Activated naive CD8-positive, alpha-beta T cell treated with anti-CD3 and anti-CD28 coated beads for 36 hours (primary cell): Measurements from ENCODE around the gene TYMS. TPM values are rescaled to one million over a fixed set of nuclear protein-coding genes. Genes with fewer than 3 reads are reported as not detected.
A peak's percentile ranks its signal among the peaks of the same experiment; 100 is the strongest.

ENCODE experiments used
- DNase-seq: peaks from one replicate; pipeline ENCODE4 v3.0.0; 2021
- H3K27ac Mint-ChIP-seq: one replicate; pipeline ENCODE4 v1.8.0; 2022; ENCODE audit warnings: mild to moderate bottlenecking, moderate library complexity, mixed read lengths
- H3K27me3 Mint-ChIP-seq: one replicate; pipeline ENCODE4 v1.8.0; 2022; ENCODE audit warnings: mild to moderate bottlenecking, mixed read lengths
- H3K36me3 Mint-ChIP-seq: one replicate; pipeline ENCODE4 v1.8.0; 2021; ENCODE audit warnings: mild to moderate bottlenecking, mixed read lengths
- H3K4me1 Mint-ChIP-seq: one replicate; pipeline ENCODE4 v1.8.0; 2021; ENCODE audit warnings: mixed read lengths
- H3K4me3 Mint-ChIP-seq: one replicate; pipeline ENCODE4 v1.8.0; 2022; ENCODE audit warnings: mild to moderate bottlenecking, moderate library complexity, mixed read lengths
- H3K9me3 Mint-ChIP-seq: one replicate; pipeline ENCODE4 v1.8.0; 2022; ENCODE audit warnings: mixed read lengths
- total RNA-seq, 2 experiments: library from RNA; stranded (reverse); gene quantifications; one replicate each; pipeline ENCODE4 v1.2.3, GENCODE V29; 2021

The TYMS gene
- total RNA-seq, 2 experiments from 2014 or later: 364 to 369 TPM

DNA sequence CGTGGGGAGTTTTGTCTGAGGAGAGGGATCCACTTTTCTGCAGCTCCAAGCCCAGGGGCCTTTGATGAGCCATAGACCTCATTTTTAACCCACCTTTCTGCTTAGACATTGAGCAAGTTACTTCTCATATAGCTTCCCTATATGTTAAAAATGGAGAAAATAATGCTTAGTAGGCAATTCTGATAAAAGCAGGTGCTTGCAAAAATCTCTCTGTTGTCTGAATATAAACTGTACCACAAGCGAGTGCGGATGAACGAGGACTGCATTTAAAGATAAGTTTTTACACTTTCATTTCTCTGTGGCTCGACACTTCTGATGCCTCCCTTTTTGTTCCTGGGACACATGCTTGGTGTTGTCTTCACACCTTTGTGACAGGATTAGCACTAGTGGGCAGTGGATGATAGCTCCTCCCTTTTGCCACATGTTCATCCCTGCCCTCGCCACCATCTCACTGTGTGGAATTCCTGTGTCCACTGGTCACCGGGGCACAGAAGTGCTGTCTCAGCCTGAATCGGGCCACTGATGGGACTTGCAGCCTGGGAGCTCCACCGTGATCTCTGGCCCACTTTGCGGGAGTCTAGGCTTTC, 1.6 kb downstream of the TYMS start:
- H3K4me3 Mint-ChIP-seq: peak overlapping the region; percentile 93
- no peak for DNase-seq
- H3K36me3 Mint-ChIP-seq: peaks cover 48% of the 10 kb centered on the region
- H3K4me1 Mint-ChIP-seq: peaks cover 19% of the 10 kb centered on the region
- peak overlapping the region; percentile 93 for H3K27ac Mint-ChIP-seq
- peaks cover 49% of the 10 kb centered on the region for H3K27me3 Mint-ChIP-seq
- peaks cover 10% of the 10 kb centered on the region for H3K9me3 Mint-ChIP-seq

DNA sequence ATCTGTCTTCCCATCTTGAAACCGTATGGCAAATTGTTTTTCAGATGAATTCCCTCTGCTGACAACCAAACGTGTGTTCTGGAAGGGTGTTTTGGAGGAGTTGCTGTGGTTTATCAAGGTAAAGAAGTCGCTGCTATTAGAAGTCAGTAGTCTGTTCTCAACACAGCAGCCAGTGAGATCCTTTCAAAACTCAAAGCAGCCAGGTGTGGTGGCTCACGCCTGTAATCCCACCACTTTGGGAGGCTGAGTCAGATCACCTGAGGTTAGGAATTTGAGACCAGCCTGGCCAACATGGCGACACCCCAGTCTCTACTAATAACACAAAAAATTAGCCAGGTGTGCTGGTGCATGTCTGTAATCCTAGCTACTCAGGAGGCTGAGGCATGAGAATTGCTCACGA, 2.1 kb downstream of the TYMS start:
- no peak for DNase-seq
- Mint-ChIP-seq H3K27me3 (peaks cover 44% of the 10 kb centered on the region), H3K4me1 (peaks cover 19% of the 10 kb centered on the region), H3K36me3 (peaks cover 49% of the 10 kb centered on the region), H3K9me3 (peaks cover 10% of the 10 kb centered on the region), H3K27ac (peak overlapping the region; percentile 29), H3K4me3 (peak overlapping the region; percentile 93)

DNA sequence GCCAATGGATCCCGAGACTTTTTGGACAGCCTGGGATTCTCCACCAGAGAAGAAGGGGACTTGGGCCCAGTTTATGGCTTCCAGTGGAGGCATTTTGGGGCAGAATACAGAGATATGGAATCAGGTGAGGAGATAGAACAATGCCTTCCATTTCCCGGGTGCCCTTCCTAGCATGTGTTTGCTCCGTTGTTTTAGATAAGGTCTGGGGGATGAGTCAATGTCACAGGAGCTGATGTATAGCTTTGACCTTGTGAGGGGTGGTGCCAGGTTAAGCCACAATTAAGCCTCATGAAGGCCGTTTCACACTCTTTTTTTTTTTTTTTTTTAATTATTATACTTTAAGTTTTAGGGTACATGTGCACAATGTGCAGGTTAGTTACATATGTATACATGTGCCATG, 4.7 kb downstream of the TYMS start:
- H3K27me3 Mint-ChIP-seq: peaks cover 20% of the 10 kb centered on the region

DNA sequence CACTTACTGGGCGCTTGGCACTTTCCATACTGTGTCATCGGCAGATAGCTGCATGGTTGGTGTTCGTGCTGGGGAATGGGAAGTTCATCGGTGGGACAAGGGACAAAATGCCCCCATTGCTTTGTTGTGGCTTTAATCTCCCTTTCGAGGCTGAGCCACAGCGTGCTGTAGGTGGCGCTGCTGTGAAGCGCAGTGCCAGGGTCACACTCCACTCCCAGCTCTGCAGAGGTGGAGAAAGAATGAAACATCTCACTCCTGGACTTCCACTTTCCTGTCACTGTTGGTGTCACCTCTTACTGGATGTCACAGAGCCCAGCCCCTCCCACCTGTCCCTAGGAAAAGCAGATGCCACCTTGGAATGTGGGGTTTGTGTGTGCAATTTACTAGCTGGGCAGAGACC, 8.7 kb downstream of the TYMS start:
- peaks cover 64% of the 10 kb centered on the region for H3K36me3 Mint-ChIP-seq
- H3K27ac Mint-ChIP-seq: no peak overlapping the region
- H3K4me1 Mint-ChIP-seq: no peaks in the 10 kb centered on the region
- no peak overlapping the region for H3K4me3 Mint-ChIP-seq
- H3K9me3 Mint-ChIP-seq: peaks cover 16% of the 10 kb centered on the region
- no peaks in the 10 kb centered on the region for H3K27me3 Mint-ChIP-seq
- no peak for DNase-seq

More for the DNA sequence above, 4.7 kb downstream of the TYMS start:
- DNase-seq: no peak
- no peak overlapping the region for H3K27ac Mint-ChIP-seq
- peaks cover 17% of the 10 kb centered on the region for H3K9me3 Mint-ChIP-seq
- peaks cover 12% of the 10 kb centered on the region for H3K4me1 Mint-ChIP-seq
- no peak overlapping the region for H3K4me3 Mint-ChIP-seq
- peaks cover 60% of the 10 kb centered on the region for H3K36me3 Mint-ChIP-seq

DNA sequence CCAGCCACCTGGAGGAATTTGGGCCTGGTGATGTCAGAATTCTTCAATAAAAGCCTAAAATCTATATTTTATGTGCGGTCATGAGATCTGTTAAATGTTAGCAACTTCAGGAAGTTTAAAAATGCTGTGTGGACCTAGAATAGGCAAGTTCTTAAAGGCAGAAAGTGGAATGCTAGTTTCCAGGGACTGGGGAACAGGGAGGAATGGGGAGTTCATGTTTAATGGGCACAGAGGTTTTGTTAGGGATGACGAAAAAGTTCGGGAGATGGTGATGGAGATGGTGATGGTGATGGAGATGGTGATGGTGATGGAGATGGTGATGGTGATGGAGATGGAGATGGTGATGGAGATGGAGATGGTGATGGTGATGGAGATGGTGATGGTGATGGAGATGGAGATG, 9.2 kb downstream of the TYMS start:
- peaks cover 12% of the 10 kb centered on the region for H3K9me3 Mint-ChIP-seq
- DNase-seq: no peak
- peaks cover 64% of the 10 kb centered on the region for H3K36me3 Mint-ChIP-seq
- H3K27me3 Mint-ChIP-seq: no peaks in the 10 kb centered on the region
- no peak overlapping the region for H3K4me3 Mint-ChIP-seq
- no peaks in the 10 kb centered on the region for H3K4me1 Mint-ChIP-seq
- no peak overlapping the region for H3K27ac Mint-ChIP-seq

DNA sequence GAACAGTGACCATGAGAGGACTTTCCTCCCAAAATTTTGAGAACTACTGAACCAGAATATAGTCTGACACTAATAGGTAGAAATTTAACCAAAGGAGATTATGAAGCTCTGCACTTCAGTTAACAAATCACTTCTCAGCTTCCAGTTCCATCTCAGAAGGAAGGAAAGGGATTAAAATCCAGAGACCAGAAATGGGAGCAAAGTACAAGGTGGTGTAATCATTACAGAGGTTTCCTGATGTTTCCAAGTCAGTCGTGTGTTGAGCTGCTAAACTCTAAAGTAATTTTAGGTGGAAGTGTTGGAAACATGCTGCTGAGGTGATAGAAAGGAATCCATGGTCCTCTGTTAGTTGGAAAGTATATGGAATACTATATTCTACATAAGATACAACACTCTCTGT, 10.8 kb downstream of the TYMS start:
- H3K4me1 Mint-ChIP-seq: no peaks in the 10 kb centered on the region
- H3K27ac Mint-ChIP-seq: peak overlapping the region; percentile 7
- peaks cover 62% of the 10 kb centered on the region for H3K36me3 Mint-ChIP-seq
- no peaks in the 10 kb centered on the region for H3K27me3 Mint-ChIP-seq
- H3K4me3 Mint-ChIP-seq: no peak overlapping the region
- no peak for DNase-seq
- peaks cover 7% of the 10 kb centered on the region for H3K9me3 Mint-ChIP-seq

DNA sequence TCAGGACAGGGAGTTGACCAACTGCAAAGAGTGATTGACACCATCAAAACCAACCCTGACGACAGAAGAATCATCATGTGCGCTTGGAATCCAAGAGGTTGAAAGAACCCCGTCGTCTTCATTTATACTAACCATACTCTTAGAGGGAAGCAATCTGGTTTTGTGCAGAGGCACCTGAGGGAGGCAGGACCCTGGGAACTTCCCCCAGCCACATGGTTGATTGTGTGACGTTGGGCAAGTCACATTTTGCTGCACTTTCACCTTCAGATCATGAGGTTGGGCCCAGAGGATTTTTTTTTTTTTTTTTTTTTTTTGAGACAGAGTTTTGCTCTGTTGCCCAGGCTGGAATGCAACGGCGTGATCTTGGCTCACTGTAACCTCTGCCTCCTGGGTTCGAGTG, 11.6 kb downstream of the TYMS start:
- Mint-ChIP-seq H3K4me3 (no peak overlapping the region), H3K27ac (no peak overlapping the region), H3K27me3 (no peaks in the 10 kb centered on the region), H3K36me3 (peaks cover 58% of the 10 kb centered on the region), H3K4me1 (no peaks in the 10 kb centered on the region), H3K9me3 (peaks cover 7% of the 10 kb centered on the region)
- no peak for DNase-seq

DNA sequence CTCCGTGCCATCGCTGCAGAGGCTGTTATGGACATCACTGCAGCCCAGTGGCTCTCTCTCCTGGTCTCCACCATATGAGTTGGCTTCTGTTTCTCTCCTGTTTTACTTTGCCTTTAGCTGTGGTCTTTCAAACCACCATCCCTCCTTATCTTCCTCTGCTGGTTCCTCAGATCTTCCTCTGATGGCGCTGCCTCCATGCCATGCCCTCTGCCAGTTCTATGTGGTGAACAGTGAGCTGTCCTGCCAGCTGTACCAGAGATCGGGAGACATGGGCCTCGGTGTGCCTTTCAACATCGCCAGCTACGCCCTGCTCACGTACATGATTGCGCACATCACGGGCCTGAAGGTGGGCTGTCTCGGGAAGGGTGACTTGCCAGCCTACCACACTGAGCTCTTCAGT, 13.1 kb downstream of the TYMS start:
- Mint-ChIP-seq H3K27me3 (no peaks in the 10 kb centered on the region), H3K4me1 (no peaks in the 10 kb centered on the region), H3K27ac (no peak overlapping the region), H3K36me3 (peaks cover 61% of the 10 kb centered on the region), H3K9me3 (peaks cover 7% of the 10 kb centered on the region), H3K4me3 (no peak overlapping the region)
- DNase-seq: no peak

DNA sequence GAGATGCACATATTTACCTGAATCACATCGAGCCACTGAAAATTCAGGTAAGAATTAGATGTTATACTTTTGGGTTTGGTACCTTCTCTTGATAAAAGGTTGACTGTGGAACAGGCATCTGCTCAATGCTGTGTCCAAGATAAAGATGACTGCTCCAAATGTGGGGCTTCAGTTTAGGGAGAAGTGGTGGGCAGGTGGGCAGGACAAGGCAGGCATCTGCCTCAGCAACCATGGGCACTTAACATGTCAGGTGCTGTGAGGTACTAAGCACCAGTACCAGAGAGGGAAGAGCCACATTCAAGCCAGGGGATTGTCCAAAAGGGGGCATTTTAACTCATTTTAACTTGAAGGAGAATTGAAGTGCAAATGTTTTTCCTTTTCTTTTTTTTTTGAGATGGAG, 14.0 kb downstream of the TYMS start:
- DNase-seq: no peak
- Mint-ChIP-seq H3K36me3 (peaks cover 60% of the 10 kb centered on the region), H3K27me3 (no peaks in the 10 kb centered on the region), H3K4me1 (no peaks in the 10 kb centered on the region), H3K27ac (peak overlapping the region; percentile 75), H3K9me3 (peaks cover 3% of the 10 kb centered on the region), H3K4me3 (no peak overlapping the region)

DNA sequence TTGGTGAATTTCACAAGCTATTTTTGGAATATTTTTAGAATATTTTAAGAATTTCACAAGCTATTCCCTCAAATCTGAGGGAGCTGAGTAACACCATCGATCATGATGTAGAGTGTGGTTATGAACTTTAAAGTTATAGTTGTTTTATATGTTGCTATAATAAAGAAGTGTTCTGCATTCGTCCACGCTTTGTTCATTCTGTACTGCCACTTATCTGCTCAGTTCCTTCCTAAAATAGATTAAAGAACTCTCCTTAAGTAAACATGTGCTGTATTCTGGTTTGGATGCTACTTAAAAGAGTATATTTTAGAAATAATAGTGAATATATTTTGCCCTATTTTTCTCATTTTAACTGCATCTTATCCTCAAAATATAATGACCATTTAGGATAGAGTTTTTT, 15.9 kb downstream of the TYMS start:
- H3K36me3 Mint-ChIP-seq: peaks cover 50% of the 10 kb centered on the region
- no peak for DNase-seq
- no peaks in the 10 kb centered on the region for H3K9me3 Mint-ChIP-seq
- H3K4me3 Mint-ChIP-seq: no peak overlapping the region
- H3K4me1 Mint-ChIP-seq: no peaks in the 10 kb centered on the region
- H3K27ac Mint-ChIP-seq: no peak overlapping the region
- H3K27me3 Mint-ChIP-seq: no peaks in the 10 kb centered on the region

DNA sequence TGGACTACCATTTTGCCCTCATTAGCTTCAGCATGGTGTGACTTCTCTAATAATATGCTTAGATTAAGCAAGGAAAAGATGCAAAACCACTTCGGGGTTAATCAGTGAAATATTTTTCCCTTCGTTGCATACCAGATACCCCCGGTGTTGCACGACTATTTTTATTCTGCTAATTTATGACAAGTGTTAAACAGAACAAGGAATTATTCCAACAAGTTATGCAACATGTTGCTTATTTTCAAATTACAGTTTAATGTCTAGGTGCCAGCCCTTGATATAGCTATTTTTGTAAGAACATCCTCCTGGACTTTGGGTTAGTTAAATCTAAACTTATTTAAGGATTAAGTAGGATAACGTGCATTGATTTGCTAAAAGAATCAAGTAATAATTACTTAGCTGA, 16.3 kb downstream of the TYMS start:
- Mint-ChIP-seq H3K27me3 (no peaks in the 10 kb centered on the region), H3K4me1 (no peaks in the 10 kb centered on the region), H3K9me3 (no peaks in the 10 kb centered on the region), H3K36me3 (peaks cover 46% of the 10 kb centered on the region), H3K27ac (no peak overlapping the region), H3K4me3 (no peak overlapping the region)
- DNase-seq: no peak

DNA sequence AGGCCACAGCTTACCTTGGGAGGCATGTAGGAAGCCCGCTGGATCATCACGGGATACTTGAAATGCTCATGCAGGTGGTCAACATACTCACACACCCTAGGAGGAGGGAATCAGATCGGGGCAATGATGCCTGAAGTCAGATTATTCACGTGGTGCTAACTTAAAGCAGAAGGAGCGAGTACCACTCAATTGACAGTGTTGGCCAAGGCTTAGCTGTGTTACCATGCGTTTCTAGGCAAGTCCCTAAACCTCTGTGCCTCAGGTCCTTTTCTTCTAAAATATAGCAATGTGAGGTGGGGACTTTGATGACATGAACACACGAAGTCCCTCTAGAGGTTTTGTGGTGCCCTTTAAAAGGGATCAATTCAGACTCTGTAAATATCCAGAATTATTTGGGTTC, 17.9 kb downstream of the TYMS start:
- no peak for DNase-seq
- H3K4me1 Mint-ChIP-seq: no peaks in the 10 kb centered on the region
- H3K4me3 Mint-ChIP-seq: no peak overlapping the region
- H3K27ac Mint-ChIP-seq: no peak overlapping the region
- H3K27me3 Mint-ChIP-seq: no peaks in the 10 kb centered on the region
- no peaks in the 10 kb centered on the region for H3K9me3 Mint-ChIP-seq
- H3K36me3 Mint-ChIP-seq: peaks cover 39% of the 10 kb centered on the region

DNA sequence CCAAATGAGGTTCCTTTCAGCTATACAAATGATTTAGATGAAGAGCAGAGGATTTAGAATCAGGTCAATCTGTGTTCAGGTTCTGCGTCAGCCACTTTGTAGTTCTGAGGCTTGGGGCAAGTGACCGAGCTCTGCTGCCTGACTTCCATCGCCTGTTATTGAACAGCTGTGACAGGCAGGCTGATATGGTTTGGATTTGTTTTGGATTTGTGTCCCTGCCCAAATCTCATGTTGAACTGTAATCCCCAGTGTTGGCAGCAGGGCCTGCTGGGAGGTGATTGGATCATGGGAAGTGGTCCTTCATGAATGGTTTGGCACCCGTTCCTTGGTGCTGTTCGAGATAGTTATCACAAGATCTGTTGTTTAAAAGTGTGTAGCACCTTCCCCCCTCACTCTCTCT, 18.6 kb downstream of the TYMS start:
- peaks cover 39% of the 10 kb centered on the region for H3K36me3 Mint-ChIP-seq
- H3K27me3 Mint-ChIP-seq: no peaks in the 10 kb centered on the region
- H3K27ac Mint-ChIP-seq: no peak overlapping the region
- H3K4me1 Mint-ChIP-seq: no peaks in the 10 kb centered on the region
- DNase-seq: no peak
- H3K4me3 Mint-ChIP-seq: no peak overlapping the region
- H3K9me3 Mint-ChIP-seq: no peaks in the 10 kb centered on the region

DNA sequence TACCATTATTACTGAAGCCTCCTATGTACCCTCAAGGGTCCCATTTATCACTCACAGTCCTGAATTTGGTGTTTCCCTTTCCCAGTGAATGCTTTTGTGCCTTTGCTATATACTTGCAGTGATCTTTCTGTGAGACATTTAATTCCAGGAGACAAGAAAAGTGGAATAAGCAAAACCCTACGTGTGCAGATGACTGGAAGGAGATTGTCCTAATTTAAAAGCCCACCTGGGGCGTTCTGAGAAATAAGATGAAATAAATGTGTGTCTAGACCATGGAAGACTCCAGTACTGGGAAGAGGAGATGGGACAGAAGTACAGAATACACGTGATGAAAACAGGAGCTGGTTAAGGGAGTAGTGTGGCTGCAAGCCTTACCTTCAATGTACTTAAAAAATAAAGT, 19.3 kb downstream of the TYMS start:
- Mint-ChIP-seq H3K36me3 (peaks cover 39% of the 10 kb centered on the region), H3K27ac (no peak overlapping the region), H3K9me3 (no peaks in the 10 kb centered on the region), H3K4me3 (no peak overlapping the region), H3K4me1 (peaks cover 4% of the 10 kb centered on the region), H3K27me3 (no peaks in the 10 kb centered on the region)
- DNase-seq: no peak

DNA sequence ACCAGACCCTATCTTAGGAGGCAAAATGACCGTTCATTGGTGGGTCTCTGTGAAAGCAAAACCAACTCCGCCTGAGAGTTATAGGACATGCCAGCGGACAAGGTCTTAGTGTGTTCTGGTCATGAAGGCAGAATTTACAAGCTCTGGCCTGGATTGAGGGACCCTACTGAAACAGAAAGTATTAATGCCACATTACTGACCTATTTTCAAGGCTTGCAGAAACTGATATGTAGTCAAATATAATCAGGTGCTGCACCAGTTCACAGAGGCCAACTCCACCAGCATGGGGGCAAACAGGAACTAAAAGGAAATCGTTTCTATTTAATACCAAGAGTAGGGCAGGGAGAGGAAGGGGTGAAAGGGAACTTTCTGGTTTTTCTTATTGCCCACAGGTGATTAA, 19.7 kb downstream of the TYMS start:
- Mint-ChIP-seq H3K36me3 (peaks cover 43% of the 10 kb centered on the region), H3K27me3 (no peaks in the 10 kb centered on the region), H3K4me3 (no peak overlapping the region), H3K9me3 (no peaks in the 10 kb centered on the region), H3K4me1 (peaks cover 8% of the 10 kb centered on the region), H3K27ac (peak overlapping the region; percentile 52)
- DNase-seq: no peak

DNA sequence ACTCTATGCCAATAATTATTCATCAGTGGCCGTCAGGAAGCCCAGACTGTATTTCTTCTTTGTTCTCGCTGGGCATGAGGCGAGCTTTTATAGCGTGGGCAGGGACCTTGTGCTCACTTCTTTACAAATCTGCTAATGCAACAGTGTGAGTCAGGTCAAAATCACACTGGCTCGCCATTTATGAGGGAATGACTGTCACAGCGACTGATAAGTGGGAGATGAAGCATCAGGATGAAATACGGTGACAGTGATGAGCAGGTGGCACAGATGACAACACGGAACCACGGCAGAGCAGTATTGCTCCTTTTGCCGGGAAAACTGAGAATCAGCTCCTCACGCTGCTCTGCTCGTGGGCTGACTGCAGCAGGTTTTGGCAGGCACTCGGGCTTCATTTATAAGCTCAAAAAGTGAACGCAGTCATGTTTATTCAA, 20.5 kb downstream of the TYMS start:
- Mint-ChIP-seq H3K4me1 (peaks cover 14% of the 10 kb centered on the region), H3K27me3 (no peaks in the 10 kb centered on the region), H3K27ac (no peak overlapping the region), H3K36me3 (peaks cover 43% of the 10 kb centered on the region), H3K9me3 (no peaks in the 10 kb centered on the region), H3K4me3 (no peak overlapping the region)
- no peak for DNase-seq
